GM06990 (cell line): ENCODE results near the gene RIMS3.

Source experiments
- DNase-seq: peaks from one replicate; pipeline ENCODE4 v3.0.0-alpha.2; 2011; ENCODE audit not compliant: insufficient read length; ENCODE audit errors: extremely low read depth
- H3K27me3 ChIP-seq: replicated peaks from 2 replicates; pipeline ENCODE4 v1.6.0; 2011; ENCODE audit warnings: low read length; ENCODE audit not compliant: control insufficient read depth, insufficient read depth
- H3K36me3 ChIP-seq: 2 replicates; pipeline ENCODE4 v1.5.1; 2011; ENCODE audit warnings: low read length; ENCODE audit not compliant: control insufficient read depth, insufficient read depth
- H3K4me3 ChIP-seq: replicated peaks from 2 replicates; pipeline ENCODE4 v1.5.1; 2011; ENCODE audit warnings: low read depth, mild to moderate bottlenecking, control low read depth, low read length
- TF ChIP-seq, protein P1 (sequence below): IDR thresholded peaks from 2 replicates; pipeline ENCODE4 v1.5.1; 2011; ENCODE audit warnings: low read length, control low read depth, mild to moderate bottlenecking, inconsistent platforms; ENCODE audit not compliant: insufficient read depth, poor library complexity, severe bottlenecking

The RIMS3 gene

GRCh38 chr1:40676501-40676900 is 11.0 kb upstream of the RIMS3 start:
- H3K36me3 ChIP-seq = no peaks in the 10 kb centered on the region
- H3K4me3 ChIP-seq = no peak overlapping the region
- H3K27me3 ChIP-seq = no peaks in the 10 kb centered on the region
- TF ChIP-seq, protein P1, sequence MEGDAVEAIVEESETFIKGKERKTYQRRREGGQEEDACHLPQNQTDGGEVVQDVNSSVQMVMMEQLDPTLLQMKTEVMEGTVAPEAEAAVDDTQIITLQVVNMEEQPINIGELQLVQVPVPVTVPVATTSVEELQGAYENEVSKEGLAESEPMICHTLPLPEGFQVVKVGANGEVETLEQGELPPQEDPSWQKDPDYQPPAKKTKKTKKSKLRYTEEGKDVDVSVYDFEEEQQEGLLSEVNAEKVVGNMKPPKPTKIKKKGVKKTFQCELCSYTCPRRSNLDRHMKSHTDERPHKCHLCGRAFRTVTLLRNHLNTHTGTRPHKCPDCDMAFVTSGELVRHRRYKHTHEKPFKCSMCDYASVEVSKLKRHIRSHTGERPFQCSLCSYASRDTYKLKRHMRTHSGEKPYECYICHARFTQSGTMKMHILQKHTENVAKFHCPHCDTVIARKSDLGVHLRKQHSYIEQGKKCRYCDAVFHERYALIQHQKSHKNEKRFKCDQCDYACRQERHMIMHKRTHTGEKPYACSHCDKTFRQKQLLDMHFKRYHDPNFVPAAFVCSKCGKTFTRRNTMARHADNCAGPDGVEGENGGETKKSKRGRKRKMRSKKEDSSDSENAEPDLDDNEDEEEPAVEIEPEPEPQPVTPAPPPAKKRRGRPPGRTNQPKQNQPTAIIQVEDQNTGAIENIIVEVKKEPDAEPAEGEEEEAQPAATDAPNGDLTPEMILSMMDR = no peak
- no peak for DNase-seq

DNA sequence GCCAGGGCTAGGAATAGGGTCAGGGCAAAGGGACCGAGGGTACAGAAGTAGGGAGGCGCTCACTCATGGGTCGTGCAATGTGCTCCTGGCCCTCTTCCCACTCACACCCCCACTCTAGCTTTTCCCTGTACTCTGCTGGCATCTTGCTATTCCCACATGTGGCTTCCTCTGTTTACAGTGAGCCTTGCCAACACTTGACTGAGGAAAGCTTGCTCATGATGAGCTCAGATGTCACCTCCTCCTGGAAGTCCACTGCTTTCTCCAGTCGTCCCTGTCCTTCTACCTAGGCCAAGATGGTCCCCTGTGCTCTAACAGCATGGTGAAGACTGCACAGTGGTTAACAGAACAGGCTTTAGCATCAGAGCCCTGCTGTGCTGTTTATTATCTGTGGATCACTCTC is 8.0 kb upstream of the RIMS3 start:
- Histone ChIP-seq H3K4me3 (no peak overlapping the region), H3K27me3 (no peaks in the 10 kb centered on the region), H3K36me3 (no peaks in the 10 kb centered on the region)
- TF ChIP-seq, protein P1 = no peak
- no peak for DNase-seq

DNA sequence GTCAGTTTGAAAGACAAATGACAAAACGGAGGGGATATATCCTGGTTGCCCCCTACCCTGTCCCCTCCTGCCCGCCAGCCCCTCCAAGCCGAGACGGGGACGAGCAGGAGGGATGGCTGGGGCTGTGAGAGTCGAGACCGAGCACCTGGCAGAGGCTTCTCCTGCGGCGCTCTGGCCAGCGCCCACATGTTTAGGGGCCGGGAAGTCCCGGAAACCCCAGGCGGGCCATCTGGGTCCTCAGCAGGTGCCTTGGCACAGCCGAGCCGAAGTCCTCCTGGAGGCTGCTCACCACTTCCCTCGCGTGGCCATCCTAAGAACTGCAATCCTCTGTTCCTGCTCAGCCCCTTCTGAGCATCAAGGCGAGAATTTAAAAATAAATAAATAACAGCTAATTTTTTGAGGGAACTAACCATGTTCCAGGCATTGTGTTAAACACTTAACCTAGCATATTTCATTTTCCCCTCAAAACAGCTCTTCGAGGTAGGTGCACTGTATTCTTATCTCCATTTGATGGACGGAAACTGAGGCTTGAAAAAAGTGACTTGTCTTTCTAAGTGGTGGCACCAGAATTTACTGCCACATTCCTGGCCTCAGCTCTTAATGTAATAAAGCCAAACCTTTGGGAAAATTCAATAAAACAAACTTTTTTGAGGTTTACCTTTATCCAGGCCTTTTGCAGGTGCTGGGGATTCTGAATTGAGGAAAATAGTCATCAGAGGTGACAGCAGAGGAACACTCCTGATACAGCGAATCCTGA is 3.5 kb upstream of the RIMS3 start:
- Histone ChIP-seq H3K4me3 (peak overlapping the region; percentile 10), H3K36me3 (no peaks in the 10 kb centered on the region), H3K27me3 (no peaks in the 10 kb centered on the region; the same call in 1 of the 2 replicates)
- TF ChIP-seq, protein P1 = peak; percentile 98
- peak; percentile 80 for DNase-seq

- Histone ChIP-seq H3K27me3 (no peaks in the 10 kb centered on the region; the same call in none of the 2 replicates), H3K36me3 (no peaks in the 10 kb centered on the region), H3K4me3 (no peak overlapping the region)
- TF ChIP-seq, protein P1 = no peak
- no peak for DNase-seq
Measured at GRCh38 chr1:40664791-40665190, 691 bp downstream of the RIMS3 start.

GRCh38 chr1:40664167-40664537 is 1.3 kb downstream of the RIMS3 start:
- Histone ChIP-seq H3K4me3 (no peak overlapping the region), H3K36me3 (no peaks in the 10 kb centered on the region), H3K27me3 (no peaks in the 10 kb centered on the region; the same call in none of the 2 replicates)
- no peak for DNase-seq
- TF ChIP-seq, protein P1 = no peak
